Activated T-cell treated with anti-CD3 and anti-CD28 coated beads, Interleukin-2, amount 50 U/mL, for 4 hours (primary cell): ENCODE data around the gene DIPK1B. TPM values are rescaled to one million over a fixed set of nuclear protein-coding genes. Genes with fewer than 3 reads are reported as not detected.

ENCODE experiments used
- ATAC-seq, 2 donors: fragments of 200-7000 bp; cut with Tn5 transposase; one replicate each; pipeline ENCODE4 v1.10.0; 2021
- DNase-seq: peaks from one replicate; pipeline ENCODE4 v3.0.0-alpha.2; 2020
- H3K27me3 Mint-ChIP-seq: one replicate; pipeline ENCODE4 v1.8.0; 2021; ENCODE audit warnings: low read depth, mixed read lengths
- H3K36me3 Mint-ChIP-seq: one replicate; pipeline ENCODE4 v1.8.0; 2022; ENCODE audit warnings: mixed read lengths; ENCODE audit not compliant: insufficient read depth
- H3K4me1 Mint-ChIP-seq: one replicate; pipeline ENCODE4 v1.8.0; 2021; ENCODE audit warnings: low read depth, mixed read lengths
- H3K4me3 Mint-ChIP-seq: one replicate; pipeline ENCODE4 v1.8.0; 2021; ENCODE audit warnings: mild to moderate bottlenecking, moderate library complexity, mixed read lengths
- H3K9me3 Mint-ChIP-seq: one replicate; pipeline ENCODE4 v1.8.0; 2021; ENCODE audit warnings: mixed read lengths
- total RNA-seq, 3 donors: library from RNA; stranded (reverse); gene quantifications; one replicate each; pipeline ENCODE4 v1.2.1, GENCODE V29; 2021

The DIPK1B gene
- total RNA-seq, 3 donors from 2014 or later, result 0.16 to 0.18 TPM; not detected in 1

DNA sequence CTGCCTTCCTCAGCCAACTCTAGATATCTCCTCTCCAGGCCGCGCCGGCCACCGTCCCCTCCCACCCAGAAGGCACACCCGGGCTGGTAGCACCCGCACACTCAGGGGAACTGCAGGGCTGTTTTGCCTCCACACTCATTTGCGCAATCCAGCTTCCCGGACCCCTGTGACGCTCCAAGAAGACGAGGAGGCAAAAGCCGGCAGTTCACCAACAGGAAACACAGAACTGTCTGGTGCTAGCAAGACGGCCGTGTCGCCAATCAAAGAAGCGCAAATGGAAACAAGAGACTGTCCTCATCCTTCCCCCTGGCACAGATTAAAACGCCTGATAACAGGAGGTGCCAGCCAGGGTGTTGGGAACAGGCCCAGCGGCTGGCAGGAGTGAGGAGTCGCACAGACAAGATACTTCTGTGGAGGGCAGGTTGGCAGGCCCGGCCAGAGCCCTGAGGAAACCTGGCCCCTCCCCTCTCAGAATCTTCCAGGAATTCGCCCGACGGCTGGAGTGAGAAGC lies 32.9 kb upstream of the DIPK1B start:
- DNase-seq, result no peak
- ATAC-seq, result no peak
- Mint-ChIP-seq H3K4me3 (no peak overlapping the region), H3K9me3 (no peaks in the 10 kb centered on the region), H3K36me3 (no peaks in the 10 kb centered on the region), H3K4me1 (no peaks in the 10 kb centered on the region), H3K27me3 (no peaks in the 10 kb centered on the region)

- ATAC-seq (no peak), DNase-seq (no peak)
- peaks cover 3% of the 10 kb centered on the region for H3K4me1 Mint-ChIP-seq
- H3K27me3 Mint-ChIP-seq, result no peaks in the 10 kb centered on the region
- H3K36me3 Mint-ChIP-seq, result no peaks in the 10 kb centered on the region
- no peak overlapping the region for H3K4me3 Mint-ChIP-seq
- no peaks in the 10 kb centered on the region for H3K9me3 Mint-ChIP-seq
These were observed 31.3 kb upstream of the DIPK1B start for GRCh38 chr9:136681029-136681428.

DNA sequence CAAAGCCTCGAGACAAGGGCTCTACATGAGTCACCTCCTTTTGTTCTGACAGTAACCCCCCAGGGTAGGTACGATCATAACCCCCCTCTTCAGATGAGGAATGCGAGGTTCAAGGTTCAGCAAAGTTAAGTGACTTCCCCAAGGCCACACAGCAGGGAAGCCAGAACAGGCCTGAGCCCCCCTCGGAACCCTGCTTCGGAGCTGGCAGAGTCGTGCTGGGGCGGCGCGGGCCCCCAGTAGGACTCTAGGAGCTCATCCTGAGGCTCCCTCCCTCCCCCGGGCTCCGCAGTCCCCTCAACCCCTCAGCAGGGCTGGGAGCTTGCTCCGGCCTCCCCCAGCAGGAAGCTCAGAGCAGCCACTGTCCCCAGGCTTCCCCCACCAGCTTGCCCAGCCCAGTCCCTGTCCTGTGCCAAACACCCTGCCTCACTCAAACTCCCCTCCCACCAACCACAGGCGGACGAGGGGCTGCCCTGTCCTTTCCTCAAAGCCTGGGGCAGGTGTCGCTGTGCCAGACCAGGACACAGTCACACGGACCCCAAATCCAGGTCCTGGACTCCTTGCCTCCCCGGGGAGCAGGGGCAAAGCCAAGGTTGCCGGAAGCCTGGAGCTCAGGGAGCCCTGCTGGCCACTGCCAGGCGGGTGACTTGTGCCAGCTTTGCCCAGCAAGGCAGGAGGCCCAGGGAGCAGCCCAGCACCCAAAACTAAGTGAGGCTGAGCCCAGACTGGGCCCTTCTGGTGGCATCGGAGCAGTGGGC lies 30.2 kb upstream of the DIPK1B start:
- DNase-seq, result no peak
- Mint-ChIP-seq H3K4me3 (no peak overlapping the region), H3K4me1 (peaks cover 7% of the 10 kb centered on the region), H3K9me3 (no peaks in the 10 kb centered on the region), H3K27me3 (no peaks in the 10 kb centered on the region), H3K36me3 (no peaks in the 10 kb centered on the region)
- no peak for ATAC-seq

DNA sequence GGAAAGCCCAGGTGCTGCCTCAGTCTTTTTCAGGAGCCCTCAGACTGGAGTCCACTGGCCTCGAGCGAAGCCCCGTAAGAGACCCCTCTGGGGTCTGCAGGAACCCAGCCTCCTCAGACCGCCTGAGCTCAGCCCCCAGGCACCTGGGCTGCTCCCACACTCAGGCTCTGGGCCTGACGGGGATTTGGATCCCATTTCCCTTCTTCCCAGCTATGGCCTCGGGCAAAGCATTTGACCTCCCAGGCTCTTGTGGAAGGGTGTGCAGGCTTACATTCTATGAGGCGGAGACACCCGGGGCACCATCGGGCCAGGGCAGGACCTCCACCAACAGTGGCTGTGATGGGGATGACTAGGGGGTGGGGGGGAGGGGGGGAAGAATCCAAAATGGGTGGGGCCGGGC lies 29.7 kb upstream of the DIPK1B start:
- Mint-ChIP-seq H3K4me1 (peaks cover 7% of the 10 kb centered on the region), H3K36me3 (no peaks in the 10 kb centered on the region), H3K4me3 (no peak overlapping the region), H3K27me3 (no peaks in the 10 kb centered on the region), H3K9me3 (no peaks in the 10 kb centered on the region)
- no peak for DNase-seq
- no peak for ATAC-seq

DNA sequence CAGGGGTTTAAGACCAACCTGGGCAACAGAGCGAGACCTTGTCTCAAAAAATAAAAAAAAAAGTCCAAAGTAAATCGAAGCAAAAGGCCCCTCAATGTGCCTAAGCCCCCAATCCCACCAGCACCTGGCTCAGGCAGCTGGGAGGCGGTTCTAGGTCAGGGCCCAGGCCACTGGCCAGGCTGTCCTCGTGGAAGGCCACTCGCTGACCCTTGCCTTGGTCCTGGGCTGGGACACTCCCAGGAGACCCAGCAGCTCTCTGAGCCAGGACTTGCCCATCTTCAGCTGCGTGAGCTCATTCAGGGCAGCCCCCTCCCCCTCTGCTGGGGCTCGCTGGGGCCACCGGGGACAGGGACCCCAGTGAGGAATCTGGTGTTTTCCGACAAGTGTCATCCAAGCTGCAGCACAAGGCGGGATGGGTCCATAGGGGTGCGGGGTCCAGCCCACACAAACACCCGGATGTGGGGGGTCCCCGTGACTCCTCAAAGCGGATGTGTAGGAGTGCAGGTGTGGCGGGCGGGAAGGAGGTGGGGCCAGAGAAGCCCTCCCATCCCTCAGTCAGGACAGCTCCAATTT lies 29.1 kb upstream of the DIPK1B start:
- H3K9me3 Mint-ChIP-seq, result no peaks in the 10 kb centered on the region
- H3K27me3 Mint-ChIP-seq, result no peaks in the 10 kb centered on the region
- H3K4me1 Mint-ChIP-seq, result peaks cover 7% of the 10 kb centered on the region
- DNase-seq, result no peak
- ATAC-seq, result no peak
- no peaks in the 10 kb centered on the region for H3K36me3 Mint-ChIP-seq
- no peak overlapping the region for H3K4me3 Mint-ChIP-seq

GRCh38 chr9:136683755-136684154 lies 28.6 kb upstream of the DIPK1B start:
- no peaks in the 10 kb centered on the region for H3K27me3 Mint-ChIP-seq
- H3K36me3 Mint-ChIP-seq, result no peaks in the 10 kb centered on the region
- ATAC-seq, result no peak
- no peak for DNase-seq
- H3K4me3 Mint-ChIP-seq, result no peak overlapping the region
- no peaks in the 10 kb centered on the region for H3K9me3 Mint-ChIP-seq
- H3K4me1 Mint-ChIP-seq, result peaks cover 7% of the 10 kb centered on the region

DNA sequence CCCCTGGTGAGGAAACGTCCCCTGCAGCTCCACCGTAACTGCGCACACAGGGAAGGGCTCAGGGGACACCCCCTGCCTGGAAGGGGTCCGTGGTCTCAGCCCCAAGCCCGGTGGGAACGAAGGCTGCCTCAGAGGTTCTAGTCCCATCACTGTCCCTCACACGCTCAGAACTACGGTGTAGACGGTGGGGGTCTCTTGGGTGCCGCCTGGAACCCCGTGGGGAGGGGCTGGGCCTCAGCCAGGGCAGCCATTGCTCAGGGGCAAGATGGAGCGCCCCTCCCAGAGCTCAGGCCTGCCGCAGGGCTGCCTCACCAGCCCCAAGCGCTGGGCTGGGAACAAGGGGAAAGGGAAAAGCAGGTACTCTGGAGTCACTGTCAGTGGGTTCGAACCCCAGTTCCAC lies 28.0 kb upstream of the DIPK1B start:
- Mint-ChIP-seq H3K9me3 (no peaks in the 10 kb centered on the region), H3K36me3 (no peaks in the 10 kb centered on the region), H3K4me1 (peaks cover 7% of the 10 kb centered on the region), H3K4me3 (no peak overlapping the region), H3K27me3 (no peaks in the 10 kb centered on the region)
- no peak for DNase-seq
- no peak for ATAC-seq

DNA sequence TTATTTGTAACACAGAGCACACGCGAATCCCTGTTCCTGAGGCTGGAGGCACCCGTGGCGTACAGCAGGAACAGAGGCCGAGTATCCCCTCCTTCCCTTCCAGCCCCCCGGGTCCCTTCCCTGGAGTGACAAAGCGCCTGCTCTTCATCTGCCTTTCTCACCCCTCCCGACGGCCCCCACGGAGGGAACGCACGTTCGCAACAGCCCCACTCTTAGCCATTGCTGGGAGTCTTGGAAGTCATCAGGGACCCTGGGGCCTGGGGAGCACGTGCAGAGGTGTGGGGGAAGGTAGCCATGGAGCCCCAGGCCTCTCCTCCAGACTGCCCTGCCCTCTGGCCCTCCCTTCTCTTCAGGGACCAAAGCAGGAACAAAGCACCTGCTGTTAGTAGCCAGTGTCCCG lies 27.6 kb upstream of the DIPK1B start:
- no peaks in the 10 kb centered on the region for H3K36me3 Mint-ChIP-seq
- H3K4me1 Mint-ChIP-seq, result peaks cover 7% of the 10 kb centered on the region
- DNase-seq (no peak), ATAC-seq (no peak)
- H3K4me3 Mint-ChIP-seq, result no peak overlapping the region
- H3K27me3 Mint-ChIP-seq, result no peaks in the 10 kb centered on the region
- no peaks in the 10 kb centered on the region for H3K9me3 Mint-ChIP-seq

DNA sequence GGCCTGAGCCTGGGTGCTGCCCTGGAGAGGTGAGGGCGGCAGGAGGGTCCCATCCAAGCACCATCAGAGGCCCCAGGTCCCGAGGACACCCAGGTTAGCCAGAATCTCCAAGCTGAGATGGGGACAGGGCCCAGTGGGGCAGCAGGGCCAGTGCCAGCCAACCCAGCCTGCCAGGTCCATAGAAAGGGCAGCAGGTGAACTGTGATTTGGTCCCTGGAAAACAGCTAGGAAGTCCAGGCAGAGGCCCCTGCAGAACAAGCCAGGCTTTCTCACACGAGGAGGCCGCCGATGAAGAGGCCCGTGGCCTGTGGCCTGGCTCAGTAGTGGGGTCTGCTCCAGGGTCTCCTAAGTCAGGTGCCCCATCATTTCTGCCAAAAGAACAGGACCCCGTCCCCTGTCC lies 27.2 kb upstream of the DIPK1B start:
- no peak overlapping the region for H3K4me3 Mint-ChIP-seq

GRCh38 chr9:136685790-136686533 lies 26.4 kb upstream of the DIPK1B start:
- DNase-seq, result no peak
- ATAC-seq, result no peak
- H3K27me3 Mint-ChIP-seq, result no peaks in the 10 kb centered on the region
- H3K36me3 Mint-ChIP-seq, result no peaks in the 10 kb centered on the region
- peaks cover 7% of the 10 kb centered on the region for H3K4me1 Mint-ChIP-seq
- H3K9me3 Mint-ChIP-seq, result no peaks in the 10 kb centered on the region
- H3K4me3 Mint-ChIP-seq, result peak overlapping the region; percentile 77

More for the DNA sequence above, 27.2 kb upstream of the DIPK1B start:
- ATAC-seq (no peak), DNase-seq (no peak)
- no peaks in the 10 kb centered on the region for H3K9me3 Mint-ChIP-seq
- H3K4me1 Mint-ChIP-seq, result peaks cover 7% of the 10 kb centered on the region
- H3K27me3 Mint-ChIP-seq, result no peaks in the 10 kb centered on the region
- no peaks in the 10 kb centered on the region for H3K36me3 Mint-ChIP-seq

DNA sequence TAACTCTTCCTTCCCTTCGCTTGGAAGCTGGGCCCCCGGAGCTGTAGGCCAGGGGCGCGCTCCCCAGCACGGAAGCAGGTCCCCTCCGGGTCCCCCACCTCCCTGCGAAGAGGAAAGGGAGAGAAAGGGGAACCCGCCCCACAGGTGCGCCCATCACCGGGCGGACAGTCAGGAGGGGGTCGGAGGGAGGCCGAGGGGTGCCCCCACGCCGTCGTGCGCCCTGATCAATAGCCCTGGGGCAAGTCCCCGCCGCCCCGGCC lies 25.9 kb upstream of the DIPK1B start:
- no peak for DNase-seq
- Mint-ChIP-seq H3K36me3 (no peaks in the 10 kb centered on the region), H3K4me1 (peaks cover 7% of the 10 kb centered on the region), H3K27me3 (no peaks in the 10 kb centered on the region), H3K4me3 (peak overlapping the region; percentile 77), H3K9me3 (no peaks in the 10 kb centered on the region)
- ATAC-seq, result no peak

- H3K36me3 Mint-ChIP-seq, result no peaks in the 10 kb centered on the region
- peaks cover 7% of the 10 kb centered on the region for H3K4me1 Mint-ChIP-seq
- peak; percentile 88 to 91 for ATAC-seq
- peak within 1 kb of the TSS; percentile 77 for H3K4me3 Mint-ChIP-seq
- peak; percentile 59 for DNase-seq
- H3K27me3 Mint-ChIP-seq, result no peaks in the 10 kb centered on the region
- no peaks in the 10 kb centered on the region for H3K9me3 Mint-ChIP-seq
These were observed 25.3 kb upstream of the DIPK1B start, which contains the start of gene AGPAT2 for GRCh38 chr9:136686794-136687711. TSS of gene AGPAT2 (minus strand) at chr9:136687457. CDS start at chr9:136687357, 100 bp downstream.

GRCh38 chr9:136687721-136688223 lies 24.6 kb upstream of the DIPK1B start:
- no peaks in the 10 kb centered on the region for H3K27me3 Mint-ChIP-seq

More at GRCh38 chr9:136687721-136688223, 24.6 kb upstream of the DIPK1B start:
- H3K9me3 Mint-ChIP-seq, result no peaks in the 10 kb centered on the region
- H3K4me1 Mint-ChIP-seq, result peaks cover 7% of the 10 kb centered on the region
- peak overlapping the region; percentile 51 for H3K4me3 Mint-ChIP-seq
- DNase-seq (no peak), ATAC-seq (no peak)
- H3K36me3 Mint-ChIP-seq, result no peaks in the 10 kb centered on the region
